ENCODE results near the gene GM2A. TPM values are rescaled to one million over a fixed set of nuclear protein-coding genes. Genes with fewer than 3 reads are reported as not detected.

The GM2A gene
- total and polyA plus RNA-seq, 2 of the 8 experiments (the other 6 are each of a cell fraction or from before 2014, with no cell fraction given): 18.5 to 32.2 TPM

GRCh38 chr5:151296478-151296830 is 43.5 kb downstream of the GM2A start:
- Histone ChIP-seq H3K56ac (replicated peaks; ENCODE audit: insufficient read length, low read depth, low read length) (no peak overlapping the region), H3K23ac (ENCODE audit: insufficient read length) (no peak overlapping the region), H2AK5ac (ENCODE audit: low read depth, low read length) (no peak overlapping the region), H3K79me1 (ENCODE audit: low read depth, low read length) (no peaks in the 10 kb centered on the region), H3K23me2 (ENCODE audit: low read depth, low read length) (no peaks in the 10 kb centered on the region), H3K4me1 (replicated peaks in 1 of 4; ENCODE audit: control insufficient read depth in 3 of 4, insufficient read depth in 4 of 4, low read length in 3 of 4) (peaks cover 0 to 3% (median 0%) of the 10 kb centered on the region in 4 experiments; a peak in 2 of 7 replicates), H4K8ac (ENCODE audit: extremely low read depth, insufficient read depth, low read length) (no peak overlapping the region), H3K9me3 (ENCODE audit: insufficient read depth in 2 of 2, low read depth in 1 of 2, low read length in 1 of 2) (no peaks in the 10 kb centered on the region), H4K5ac (ENCODE audit: insufficient read length, low read depth, low read length) (no peak overlapping the region), H2BK120ac (replicated peaks; ENCODE audit: low read depth, low read length) (no peak overlapping the region), H4K20me1 (replicated peaks in 1 of 2; ENCODE audit: control insufficient read depth in 1 of 2, insufficient read depth in 2 of 2, low read length in 2 of 2) (no peaks in the 10 kb centered on the region), H3K4me2 (ENCODE audit: insufficient read depth in 1 of 2, low read depth in 2 of 2, low read length in 2 of 2) (no peak overlapping the region), H3K18ac (ENCODE audit: extremely low read depth, low read length) (no peak overlapping the region), H3K27ac (ENCODE audit: low read depth, low read length) (no peak overlapping the region), H3K4me3 (ENCODE audit: extremely low read depth in 1 of 4, insufficient read depth in 2 of 4, low read depth in 3 of 4, low read length in 4 of 4) (no peak overlapping the region), H3K36me3 (ENCODE audit: control insufficient read depth in 2 of 4, insufficient read depth in 4 of 4, low read length in 3 of 4) (no peaks in the 10 kb centered on the region), H3K79me2 (ENCODE audit: control insufficient read depth in 1 of 2, insufficient read depth in 2 of 2, low read length in 2 of 2) (no peaks in the 10 kb centered on the region), H2BK15ac (ENCODE audit: low read length) (no peak overlapping the region), H2BK12ac (ENCODE audit: low read depth, low read length) (no peak overlapping the region), H3K27me3 (replicated peaks in 1 of 4; ENCODE audit: control insufficient read depth in 3 of 4, extremely low read depth in 1 of 4, insufficient read depth in 3 of 4, low read length in 3 of 4) (no peaks in the 10 kb centered on the region), H2BK20ac (ENCODE audit: low read length) (no peak overlapping the region), H3K9ac (replicated peaks in 1 of 4; ENCODE audit: extremely low read depth in 1 of 4, low read depth in 3 of 4, low read length in 3 of 4) (no peak overlapping the region), H2BK5ac (ENCODE audit: low read depth, low read length) (no peak overlapping the region), H2AFZ (ENCODE audit: low read length) (no peak overlapping the region), H3K4ac (replicated peaks; ENCODE audit: insufficient read length, low read depth, low read length) (no peak overlapping the region), H4K91ac (replicated peaks; ENCODE audit: insufficient read length, low read length) (no peak overlapping the region), H3K14ac (ENCODE audit: insufficient read length) (no peak overlapping the region)
- CTCF ChIA-PET (ENCODE audit: partially characterized antibody): interaction anchor here (2.0 to 2.6 kb wide), 6 partner anchors 9 to 248 kb away, joined by 5 to 11 read pairs (median 8); no protein-coding TSS in a partner anchor
- no peak for TF ChIP-seq TBP (IDR thresholded peaks at IDR 0.05; ENCODE audit: low read depth, low read length)
- TF ChIP-seq RAD21 (IDR thresholded peaks at IDR 0.05 in 1 of 2, conservative IDR thresholded peaks at IDR 0.05 in 1 of 2; ENCODE audit: low read depth in 2 of 2, low read length in 2 of 2): no peak
- TF ChIP-seq NRF1 (IDR thresholded peaks at IDR 0.05; ENCODE audit: low read depth, low read length): no peak
- TF ChIP-seq EP300 (IDR thresholded peaks at IDR 0.05; ENCODE audit: borderline replicate concordance in 1 of 2, low read depth in 2 of 2, low read length in 2 of 2): no peak
- no peak for TF ChIP-seq YY1 (IDR thresholded peaks at IDR 0.05; ENCODE audit: low read depth, low read length)
- no peak for TF ChIP-seq SIRT6 (IDR thresholded peaks at IDR 0.05; ENCODE audit: low read length)
- no peak for TF ChIP-seq NANOG (IDR thresholded peaks at IDR 0.05; ENCODE audit: insufficient read depth, low read depth, low read length, poor library complexity, severe bottlenecking)
- TF ChIP-seq GABPA (IDR thresholded peaks at IDR 0.05; ENCODE audit: borderline replicate concordance, insufficient read depth, low read length): no peak
- no peak for TF ChIP-seq TEAD4 (IDR thresholded peaks at IDR 0.05; ENCODE audit: low read depth, low read length)
- TF ChIP-seq JUN (IDR thresholded peaks at IDR 0.05; ENCODE audit: low read depth, low read length): no peak
- TF ChIP-seq SRF (IDR thresholded peaks at IDR 0.05; ENCODE audit: low read depth, low read length): no peak
- no peak for TF ChIP-seq EGR1 (IDR thresholded peaks at IDR 0.05; ENCODE audit: borderline replicate concordance, low read depth, low read length)
- TF ChIP-seq JUND (IDR thresholded peaks at IDR 0.05; ENCODE audit: low read length): no peak
- TF ChIP-seq SIX5 (IDR thresholded peaks at IDR 0.05; ENCODE audit: low read depth, low read length): no peak
- TF ChIP-seq ZNF274 (IDR thresholded peaks at IDR 0.05; ENCODE audit: borderline replicate concordance, extremely low read depth, low read length): no peak
- TF ChIP-seq SP4 (IDR thresholded peaks at IDR 0.05; ENCODE audit: low read length): no peak
- DNase-seq (ENCODE audit: low read depth in 1 of 2, low spot score in 2 of 2): no peak
- POLR2A ChIA-PET (ENCODE audit: partially characterized antibody): interaction anchor here (0.5 kb wide), 1 partner anchor 44 kb away, joined by 4 read pairs; no protein-coding TSS in a partner anchor
- FAIRE-seq: no peak
- WGBS, 2 experiments (ENCODE audit: extremely low coverage in 1 of 2, insufficient coverage in 1 of 2, insufficient read length in 1 of 2, insufficient replicate concordance in 2 of 2, low coverage in 1 of 2, low lambda C conversion rate in 2 of 2, missing lambda C conversion rate in 1 of 2): 68% methylated on average over 1 of the region's 1 CpG; no CpG with 5 or more reads in 1 of the 2 experiments
